ENCODE data around the gene NRG4. TPM values are rescaled to one million over a fixed set of nuclear protein-coding genes. Genes with fewer than 3 reads are reported as not detected.

The NRG4 gene
- total and polyA plus RNA-seq, 2 of the 8 experiments (the other 6 are each of a cell fraction or from before 2014, with no cell fraction given), result 0.24 TPM; not detected in 1

- Histone ChIP-seq H3K79me1 (ENCODE audit: low read depth, low read length) (peaks cover 12% of the 10 kb centered on the region), H4K91ac (replicated peaks; ENCODE audit: insufficient read length, low read length) (no peak overlapping the region), H4K8ac (ENCODE audit: extremely low read depth, insufficient read depth, low read length) (no peak overlapping the region), H2BK120ac (replicated peaks; ENCODE audit: low read depth, low read length) (no peak overlapping the region), H3K23ac (ENCODE audit: insufficient read length) (no peak overlapping the region), H4K20me1 (replicated peaks in 1 of 2; ENCODE audit: control insufficient read depth in 1 of 2, insufficient read depth in 2 of 2, low read length in 2 of 2) (peaks cover 0 to 7% of the 10 kb centered on the region in 2 experiments), H3K27me3 (replicated peaks in 1 of 4; ENCODE audit: control insufficient read depth in 3 of 4, extremely low read depth in 1 of 4, insufficient read depth in 3 of 4, low read length in 3 of 4) (no peaks in the 10 kb centered on the region), H3K27ac (ENCODE audit: low read depth, low read length) (no peak overlapping the region), H2AK5ac (ENCODE audit: low read depth, low read length) (no peak overlapping the region), H3K4ac (replicated peaks; ENCODE audit: insufficient read length, low read depth, low read length) (no peak overlapping the region), H4K5ac (ENCODE audit: insufficient read length, low read depth, low read length) (no peak overlapping the region), H3K23me2 (ENCODE audit: low read depth, low read length) (peaks cover 5% of the 10 kb centered on the region; the same call in 1 of the 2 replicates), H2BK5ac (ENCODE audit: low read depth, low read length) (no peak overlapping the region), H3K18ac (ENCODE audit: extremely low read depth, low read length) (no peak overlapping the region), H3K56ac (replicated peaks; ENCODE audit: insufficient read length, low read depth, low read length) (no peak overlapping the region), H3K9me3 (ENCODE audit: insufficient read depth in 2 of 2, low read depth in 1 of 2, low read length in 1 of 2) (no peaks in the 10 kb centered on the region), H3K79me2 (ENCODE audit: control insufficient read depth in 1 of 2, insufficient read depth in 2 of 2, low read length in 2 of 2) (peaks cover 5 to 58% of the 10 kb centered on the region in 2 experiments), H3K4me2 (ENCODE audit: insufficient read depth in 1 of 2, low read depth in 2 of 2, low read length in 2 of 2) (peak overlapping the region; percentile 34 to 77; a peak in 2 of 4 replicates), H3K9ac (replicated peaks in 1 of 4; ENCODE audit: extremely low read depth in 1 of 4, low read depth in 3 of 4, low read length in 3 of 4) (no peak overlapping the region), H3K14ac (ENCODE audit: insufficient read length) (no peak overlapping the region), H2BK12ac (ENCODE audit: low read depth, low read length) (no peak overlapping the region), H2BK20ac (ENCODE audit: low read length) (no peak overlapping the region), H3K4me3 (ENCODE audit: extremely low read depth in 1 of 4, insufficient read depth in 2 of 4, low read depth in 3 of 4, low read length in 4 of 4) (peak overlapping the region in 1 of 4 experiments; percentile 90; a peak in 2 of 8 replicates), H3K4me1 (replicated peaks in 1 of 4; ENCODE audit: control insufficient read depth in 3 of 4, insufficient read depth in 4 of 4, low read length in 3 of 4) (peaks cover 8 to 22% (median 13%) of the 10 kb centered on the region in 4 experiments; a peak in 5 of 7 replicates), H2AFZ (ENCODE audit: low read length) (no peak overlapping the region), H3K36me3 (ENCODE audit: control insufficient read depth in 2 of 4, insufficient read depth in 4 of 4, low read length in 3 of 4) (peaks cover 4 to 45% (median 15%) of the 10 kb centered on the region in 4 experiments; a peak in 7 of 8 replicates), H2BK15ac (ENCODE audit: low read length) (no peak overlapping the region)
- DNase-seq (ENCODE audit: low read depth in 1 of 2, low spot score in 2 of 2), result no peak
- ChIA-PET POLR2A (ENCODE audit: partially characterized antibody) (interaction anchor here (0.6 to 1.8 kb wide), 2 partner anchors 11 to 77 kb away, joined by 3 to 4 read pairs; no protein-coding TSS in a partner anchor), CTCF (ENCODE audit: partially characterized antibody) (interaction anchor here (0.6 to 1.1 kb wide), 4 partner anchors 14 to 178 kb away, joined by 3 to 4 read pairs (median 3); no protein-coding TSS in a partner anchor)
- no peak for FAIRE-seq
- TF ChIP-seq TAF7 (optimal IDR thresholded peaks at IDR 0.05; ENCODE audit: borderline replicate concordance, low read depth, low read length) (no peak), USF2 (IDR thresholded peaks at IDR 0.05; ENCODE audit: low read length) (no peak)
- WGBS, 2 experiments (ENCODE audit: extremely low coverage in 1 of 2, insufficient coverage in 1 of 2, insufficient read length in 1 of 2, insufficient replicate concordance in 2 of 2, low coverage in 1 of 2, low lambda C conversion rate in 2 of 2, missing lambda C conversion rate in 1 of 2), result 97% methylated on average over 5 of the region's 5 CpGs; no CpG with 5 or more reads in 1 of the 2 experiments
Measured at GRCh38 chr15:75905231-75905630, 107.0 kb downstream of the NRG4 start.
